ENCODE results near the gene NPBWR2.
"Not testable (repeated sequence)": the region's sequence is repeated elsewhere in the genome, so short reads cannot be mapped to it uniquely, and the experiment has no call there.

NPBWR2 gene

GRCh38 chr20:64103871-64104666 lies 3.3 kb downstream of the NPBWR2 start:
- no peak for DNase-seq (ENCODE audit: low spot score)

GRCh38 chr20:64102647-64103354 lies 4.6 kb downstream of the NPBWR2 start:
- DNase-seq (ENCODE audit: low spot score) = no peak

- DNase-seq (ENCODE audit: low spot score) = no peak
Observed at GRCh38 chr20:64101731-64102621, 5.4 kb downstream of the NPBWR2 start.

- no peak for DNase-seq (ENCODE audit: low spot score)
Observed at GRCh38 chr20:64100946-64101688, 6.2 kb downstream of the NPBWR2 start.

GRCh38 chr20:64100566-64100888 lies 6.8 kb downstream of the NPBWR2 start:
- DNase-seq (ENCODE audit: low spot score) = no peak

GRCh38 chr20:64099880-64100565 lies 7.3 kb downstream of the NPBWR2 start:
- DNase-seq (ENCODE audit: low spot score) = no peak

- DNase-seq (ENCODE audit: low spot score) = no peak
Observed at GRCh38 chr20:64099086-64099786, 8.1 kb downstream of the NPBWR2 start.

- DNase-seq (ENCODE audit: low spot score) = no peak
Observed at GRCh38 chr20:64098471-64099013, 8.8 kb downstream of the NPBWR2 start.

- no peak for DNase-seq (ENCODE audit: low spot score)
Observed at GRCh38 chr20:64096535-64096934, 10.8 kb downstream of the NPBWR2 start.

- DNase-seq (ENCODE audit: low spot score) = no peak
Observed at GRCh38 chr20:64095927-64096326, 11.4 kb downstream of the NPBWR2 start.

GRCh38 chr20:64095455-64095854 lies 11.9 kb downstream of the NPBWR2 start:
- no peak for DNase-seq (ENCODE audit: low spot score)

GRCh38 chr20:64093013-64093503 lies 14.3 kb downstream of the NPBWR2 start:
- no peak for DNase-seq (ENCODE audit: low spot score)

- no peak for DNase-seq (ENCODE audit: low spot score)
Observed at GRCh38 chr20:64092258-64093012, 14.9 kb downstream of the NPBWR2 start.

GRCh38 chr20:64091770-64092169 lies 15.6 kb downstream of the NPBWR2 start:
- no peak for DNase-seq (ENCODE audit: low spot score)

- DNase-seq (ENCODE audit: low spot score) = no peak
Observed at GRCh38 chr20:64091340-64091739, 16.0 kb downstream of the NPBWR2 start.

GRCh38 chr20:64090165-64090564 lies 17.2 kb downstream of the NPBWR2 start:
- no peak for DNase-seq (ENCODE audit: low spot score)

- not testable (repeated sequence) for DNase-seq (ENCODE audit: low spot score)
Observed at GRCh38 chr20:64088586-64088985, 18.8 kb downstream of the NPBWR2 start.

- DNase-seq (ENCODE audit: low spot score) = not testable (repeated sequence)
Observed at GRCh38 chr20:64087226-64087825, 20.0 kb downstream of the NPBWR2 start.

- no peak for DNase-seq (ENCODE audit: low spot score)
Observed at GRCh38 chr20:64086801-64087200, 20.6 kb downstream of the NPBWR2 start.
